Left lung (tissue), 14 donors: ENCODE measurements around the gene ZNF846. TPM values are rescaled to one million over a fixed set of nuclear protein-coding genes. Genes with fewer than 3 reads are reported as not detected.

Experiments
- ATAC-seq: fragments of 200-7000 bp; cut with Tn5 transposase; one replicate; pipeline ENCODE4 v1.9.1; 2020; ENCODE audit warnings: moderate library complexity
- DNase-seq, 4 donors: peaks; one replicate each; pipeline ENCODE4 v3.0.0-alpha.2; 2013 to 2020
- H3K27ac ChIP-seq, 2 donors: fragments of 200-600 bp; sonication (generic) in 1 of 2; one replicate each; pipeline versions ENCODE4 v1.5.0 to v1.8.0; 2020 to 2021
- H3K27me3 ChIP-seq, 2 donors: fragments of 200-600 bp; sonication (generic) in 1 of 2; one replicate each; pipeline versions ENCODE4 v1.5.0 to v1.8.0; 2020 to 2021
- H3K36me3 ChIP-seq, 2 donors: fragments of 200-600 bp; sonication (generic) in 1 of 2; one replicate each; pipeline versions ENCODE4 v1.5.0 to v1.8.0; 2020 to 2021
- H3K4me1 ChIP-seq, 2 donors: fragments of 200-600 bp; one replicate each; pipeline ENCODE4 v1.8.0; 2021
- H3K4me3 ChIP-seq, 2 donors: fragments of 200-600 bp; sonication (generic) in 1 of 2; one replicate each; pipeline versions ENCODE4 v1.5.0 to v1.8.0; 2020 to 2021; ENCODE audit warnings: mild to moderate bottlenecking in 1 of 2
- H3K9me3 ChIP-seq, 2 donors: fragments of 200-600 bp; sonication (generic) in 1 of 2; one replicate each; pipeline versions ENCODE4 v1.5.0 to v1.8.0; 2020 to 2021
- CTCF ChIP-seq, 2 donors: fragments of 200-600 bp; sonication (generic) in 1 of 2; IDR thresholded peaks; one replicate each; pipeline versions ENCODE4 v1.5.0 to v1.8.0; 2021; ENCODE audit warnings: antibody characterized with exemption in 2 of 2
- intact Hi-C, 2 donors: fragments of 100-400 bp; cut with DNase I; formaldehyde crosslinking; loops; one replicate each; pipeline versions ENCODE4 v1.11.2 to v1.14.2; 2022
- long read RNA-seq, 12 donors: library from polyadenylated mRNA in 2 of 12; unstranded in 2 of 12; transcript quantifications; one replicate each; pipeline ENCODE4 v2.0.0 and lab custom pipeline, GENCODE V29; 2019 to 2026
- polyA plus RNA-seq, 6 donors: library from polyadenylated mRNA; unstranded; fragments of 120-200 nt; gene quantifications; one replicate each; pipeline ENCODE4 v1.2.1, GENCODE V29; 2013; ENCODE audit not compliant: insufficient read length in 6 of 6
- total RNA-seq, 2 donors: library from RNA; stranded (reverse); fragmentation: NEBNext Ultra II Directional; extraction: Animal tissue kit (Norgen Biotek cat#: 25700); gene quantifications; one replicate each; pipeline ENCODE4 v1.2.1, GENCODE V29; 2021
- donor health status: DM: no; HTN: yes; CAD: no.
- donor health status: DM: no; HTN: no; CAD: no.

ZNF846 gene
- 10 to 100 TPM; 13.2 to 13.3 TPM for total RNA-seq
- 10 to 100 TPM; 32.2 to 46.2 (median 39.5) TPM for polyA plus RNA-seq
- long read RNA-seq, donor 1, partial matches to known transcripts, result 967 of 1,066 reads
- long read RNA-seq, donor 1, other reads (novel, unspliced or antisense), result 98 of 1,066 reads
- long read RNA-seq, donor 2, partial matches to known transcripts, result 10 of 11 reads
- long read RNA-seq, donor 2, other reads (novel, unspliced or antisense), result 0 of 11 reads
- long read RNA-seq, donor 3, partial matches to known transcripts, result 0 of 2 reads
- long read RNA-seq, donor 3, other reads (novel, unspliced or antisense), result 0 of 2 reads
- long read RNA-seq, donor 4, partial matches to known transcripts, result 0 of 6 reads
- long read RNA-seq, donor 4, other reads (novel, unspliced or antisense), result 3 of 6 reads
- long read RNA-seq, donor 5, partial matches to known transcripts, result 711 of 788 reads
- long read RNA-seq, donor 5, other reads (novel, unspliced or antisense), result 77 of 788 reads
- long read RNA-seq, donor 6, partial matches to known transcripts, result 0 of 4 reads
- long read RNA-seq, donor 6, other reads (novel, unspliced or antisense), result 0 of 4 reads
- long read RNA-seq, donor 7, result 0 reads
- long read RNA-seq, donor 8, partial matches to known transcripts, result 98 of 178 reads
- long read RNA-seq, donor 8, other reads (novel, unspliced or antisense), result 79 of 178 reads
- long read RNA-seq, donor 9, result 0 reads
- long read RNA-seq, donor 10, partial matches to known transcripts, result 1 of 4 reads
- long read RNA-seq, donor 10, other reads (novel, unspliced or antisense), result 2 of 4 reads
- long read RNA-seq, donor 11, result 0 reads
- long read RNA-seq, donor 12, result 0 reads

DNA sequence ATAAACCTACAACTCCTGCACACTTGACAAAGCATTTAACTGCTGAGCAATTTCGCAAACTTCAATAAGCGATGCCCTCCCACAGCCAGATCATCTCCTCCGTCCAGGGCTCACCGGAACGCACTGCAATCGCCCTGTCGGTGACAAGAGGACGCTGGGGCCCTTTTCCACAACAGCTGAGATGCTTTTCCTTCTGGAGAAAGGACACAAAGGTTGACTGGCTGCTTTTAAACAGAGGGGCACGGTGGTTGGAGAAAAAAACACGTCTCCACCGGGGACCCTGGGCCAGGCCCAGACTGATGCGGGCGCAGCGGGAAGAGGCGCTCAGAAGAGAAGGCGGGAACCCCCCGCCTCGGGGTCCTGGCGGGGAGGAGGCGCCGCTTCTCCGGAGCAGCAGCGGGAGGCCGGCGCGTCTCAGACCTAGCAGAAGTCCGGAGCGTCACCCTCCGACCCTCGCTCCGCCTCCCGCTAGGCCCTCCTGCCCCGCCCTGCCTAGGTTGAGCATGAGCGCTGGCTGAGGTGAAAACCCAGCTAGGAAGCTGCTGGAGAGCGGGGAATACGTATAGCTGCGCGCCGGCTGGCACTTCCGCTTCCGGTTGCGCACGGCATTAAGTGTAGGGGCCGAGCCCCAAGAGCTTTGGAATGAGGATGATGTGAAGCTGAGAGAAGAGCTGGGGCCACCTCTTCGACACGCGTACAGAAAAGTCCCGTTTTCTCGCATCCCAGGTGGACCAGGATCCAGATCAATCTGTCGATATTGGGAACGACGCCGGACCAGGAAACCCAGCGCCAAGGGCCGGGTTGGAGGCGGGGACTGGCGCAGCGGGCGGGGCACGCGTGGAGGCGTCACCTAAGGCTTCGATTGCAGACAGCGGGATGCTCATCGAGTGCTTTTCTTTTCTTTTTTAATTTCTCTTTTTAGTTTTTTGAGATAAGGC lies at the start of gene ZNF846:
Gene ZNF846 (minus strand): TSS at position 564 of the 938 bp plus-strand sequence. CDS start 3,788 bp downstream, outside the sequence.
- no peak for TF ChIP-seq CTCF (IDR thresholded peaks at IDR 0.05)
- Histone ChIP-seq H3K27me3 (no peaks in the 10 kb centered on the region), H3K4me1 (peaks cover 11 to 19% of the 10 kb centered on the region in 2 donors), H3K9me3 (peaks cover 0 to 15% of the 10 kb centered on the region in 2 donors), H3K27ac (peak within 1 kb of the TSS; percentile 96 to 97), H3K4me3 (peak within 1 kb of the TSS; percentile 58 to 72), H3K36me3 (peaks cover 0 to 11% of the 10 kb centered on the region in 2 donors)
- ATAC-seq (peak; percentile 100), DNase-seq (peak; percentile 97 to 98 (median 97))
- intact Hi-C loops, result no loop called here

- no peak for DNase-seq
- no peak for TF ChIP-seq CTCF (IDR thresholded peaks at IDR 0.05)
Observed at GRCh38 chr19:9818175-9818733, 49.7 kb upstream of the ZNF846 start.

GRCh38 chr19:9811139-9811538 lies 42.6 kb upstream of the ZNF846 start:
- no peak for TF ChIP-seq CTCF (IDR thresholded peaks at IDR 0.05)
- intact Hi-C loops, result no loop called here
- H3K36me3 ChIP-seq, result peaks cover 0 to 84% of the 10 kb centered on the region in 2 donors
- H3K9me3 ChIP-seq, result peaks cover 0 to 7% of the 10 kb centered on the region in 2 donors
- H3K27me3 ChIP-seq, result no peaks in the 10 kb centered on the region
- H3K27ac ChIP-seq, result no peak overlapping the region
- no peak overlapping the region for H3K4me3 ChIP-seq
- no peaks in the 10 kb centered on the region for H3K4me1 ChIP-seq
- DNase-seq (no peak), ATAC-seq (no peak)

More at GRCh38 chr19:9818175-9818733, 49.7 kb upstream of the ZNF846 start:
- ATAC-seq, result no peak
- Histone ChIP-seq H3K36me3 (peaks cover 0 to 20% of the 10 kb centered on the region in 2 donors), H3K27me3 (no peaks in the 10 kb centered on the region), H3K9me3 (peaks cover 0 to 7% of the 10 kb centered on the region in 2 donors), H3K4me1 (peaks cover 8 to 24% of the 10 kb centered on the region in 2 donors), H3K4me3 (peak overlapping the region; percentile 94 to 95), H3K27ac (peak overlapping the region; percentile 91 to 98)
- intact Hi-C loops, result no loop called here

- no peaks in the 10 kb centered on the region for H3K4me1 ChIP-seq
- no peaks in the 10 kb centered on the region for H3K9me3 ChIP-seq
- TF ChIP-seq CTCF (IDR thresholded peaks at IDR 0.05), result no peak
- intact Hi-C loops, result no loop called here
- H3K4me3 ChIP-seq, result no peak overlapping the region
- H3K27me3 ChIP-seq, result no peaks in the 10 kb centered on the region
- H3K36me3 ChIP-seq, result peaks cover 0 to 82% of the 10 kb centered on the region in 2 donors
- no peak for ATAC-seq
- H3K27ac ChIP-seq, result no peak overlapping the region
- DNase-seq, result no peak
Observed at GRCh38 chr19:9808855-9809824, 40.6 kb upstream of the ZNF846 start.
